K562 (cell line): ENCODE data around the gene FHIT. TPM values are rescaled to one million over a fixed set of nuclear protein-coding genes. Genes with fewer than 3 reads are reported as not detected.

Source experiments
- ATAC-seq: fragments of 200-7000 bp; cut with Tn5 transposase; 3 replicates; pipeline ENCODE4 v1.9.1; 2020; ENCODE audit warnings: moderate library complexity
- BruUV-seq: library from RNA; stranded (reverse); fragments of 400-500 nt; replicated peaks from 2 replicates; lab custom pipeline; 2021; lab: Mats Ljungman, UMichigan
- CTCF ChIA-PET: fragments of 300-600 bp; formaldehyde crosslinking; extraction: SDS; loops from one replicate; lab custom pipeline; 2021; ENCODE audit warnings: low intra/inter-chr PET ratio; lab: Yijun Ruan, JAX
- POLR2A ChIA-PET: fragments of 300-600, 350-650 bp; sonication (Branson Sonifier 250); formaldehyde crosslinking; extraction: SDS; loops from one replicate; lab custom pipeline; 2021; ENCODE audit warnings: antibody characterized with exemption, inconsistent platforms; lab: Yijun Ruan, JAX
- DNase-seq, 4 experiments: peaks; one replicate each; pipeline versions ENCODE4 v3.0.0 to v3.0.0-alpha.2; 2011 to 2018; ENCODE audit warnings: low spot score in 3 of 4, mixed read lengths in 3 of 4; ENCODE audit errors: extremely low read depth in 1 of 4
- FAIRE-seq: peaks from 2 replicates; lab custom pipeline; 2011; peaks lifted over from hg19 to GRCh38; lab: Jason Lieb, UNC
- H2AFZ ChIP-seq: 2 replicates; pipeline ENCODE4 v1.6.0; 2011; ENCODE audit warnings: low read depth, low read length, control low read depth, inconsistent platforms
- H3K27ac ChIP-seq: fragments of 200-600 bp; 3 replicates; pipeline ENCODE4 v1.8.0; 2011; ENCODE audit warnings: low read depth, mild to moderate bottlenecking, control low read depth, inconsistent platforms, low read length, moderate library complexity, mixed read lengths; ENCODE audit errors: extremely low read depth
- H3K27me3 ChIP-seq, 2 experiments: fragments of 300-600 bp in 1 of 2; 2 replicates in 1 of 2; 3 replicates in 1 of 2; pipeline versions ENCODE4 v1.6.0 to v1.8.0; 2011; ENCODE audit warnings: inconsistent platforms in 2 of 2, low read length in 2 of 2, mild to moderate bottlenecking in 1 of 2, mixed read lengths in 1 of 2, moderate library complexity in 1 of 2; ENCODE audit not compliant: control insufficient read depth in 2 of 2, insufficient read depth in 2 of 2
- H3K36me3 ChIP-seq: fragments of 300-600 bp; 3 replicates; pipeline ENCODE4 v1.8.0; 2011; ENCODE audit warnings: mild to moderate bottlenecking, low read length, inconsistent platforms; ENCODE audit not compliant: control insufficient read depth, insufficient read depth
- H3K4me1 ChIP-seq, 2 experiments: fragments of 200-600 bp in 1 of 2; replicated peaks in 1 of 2; 2 replicates in 1 of 2; 3 replicates in 1 of 2; pipeline versions ENCODE4 v1.5.1 to v1.8.0; 2011; ENCODE audit warnings: inconsistent platforms in 2 of 2, low read length in 2 of 2, mild to moderate bottlenecking in 1 of 2, mixed read lengths in 1 of 2, moderate library complexity in 1 of 2; ENCODE audit not compliant: control insufficient read depth in 2 of 2, insufficient read depth in 2 of 2
- H3K4me2 ChIP-seq: 2 replicates; pipeline ENCODE4 v1.6.1; 2011; ENCODE audit warnings: low read length, control low read depth, inconsistent platforms, mixed read lengths; ENCODE audit not compliant: insufficient read depth
- H3K4me3 ChIP-seq: fragments of 200-600 bp; sonication (generic), shearing (Covaris generic); 2 replicates; pipeline ENCODE4 v1.5.1; 2016; ENCODE audit warnings: control low read depth, inconsistent platforms
- H3K79me2 ChIP-seq: fragments of 200-600 bp; 3 replicates; pipeline ENCODE4 v1.8.0; 2011; ENCODE audit warnings: low read length, inconsistent platforms; ENCODE audit not compliant: control insufficient read depth, insufficient read depth
- H3K9ac ChIP-seq, 2 experiments: 2 replicates each; pipeline versions ENCODE4 v1.6.0 to v1.6.1; 2011; ENCODE audit warnings: low read depth in 2 of 2, low read length in 2 of 2, control low read depth in 1 of 2, inconsistent platforms in 1 of 2, mild to moderate bottlenecking in 1 of 2, mixed read lengths in 1 of 2; ENCODE audit not compliant: insufficient read depth in 1 of 2
- H3K9me1 ChIP-seq: one replicate; pipeline ENCODE4 v1.6.0; 2011; ENCODE audit warnings: inconsistent platforms, mild to moderate bottlenecking, low read length, moderate library complexity; ENCODE audit not compliant: control insufficient read depth, insufficient read depth
- H3K9me3 ChIP-seq: replicated peaks from 2 replicates; pipeline ENCODE4 v1.5.1; 2011; ENCODE audit warnings: low read depth, low read length, inconsistent platforms; ENCODE audit not compliant: control insufficient read depth, insufficient read depth
- H4K20me1 ChIP-seq: replicated peaks from 2 replicates; pipeline ENCODE4 v1.6.1; 2011; ENCODE audit warnings: low read length, inconsistent platforms, mixed read lengths; ENCODE audit not compliant: control insufficient read depth, insufficient read depth
- C11orf30 ChIP-seq: fragments of 450-650 bp; IDR thresholded peaks from 2 replicates; pipeline ENCODE4 v1.6.1; 2016; ENCODE audit warnings: low read depth, mild to moderate bottlenecking
- FOXK1 ChIP-seq: sonication (generic); formaldehyde crosslinking; IDR thresholded peaks from 2 replicates; pipeline ENCODE4 v1.8.0; 2022; ENCODE audit warnings: missing genetic modification reagents, mild to moderate bottlenecking, borderline replicate concordance
- HMG20B ChIP-seq: fragments of 250-450 bp; sonication (Bioruptor Pico); IDR thresholded peaks from 2 replicates; pipeline ENCODE4 v1.5.0; 2021; ENCODE audit warnings: mild to moderate bottlenecking
- IFI16 ChIP-seq: fragments of 250-450 bp; sonication (Bioruptor Pico); IDR thresholded peaks from 2 replicates; pipeline ENCODE4 v2.1.2; 2022; ENCODE audit warnings: mild to moderate bottlenecking, inconsistent platforms
- ILK ChIP-seq: fragments of 450-650 bp; IDR thresholded peaks from 2 replicates; pipeline ENCODE4 v1.6.1; 2016; ENCODE audit warnings: missing genetic modification characterization, low read depth, mild to moderate bottlenecking, missing compliant biosample characterization, moderate library complexity, borderline replicate concordance
- MED1 ChIP-seq: sonication (generic); formaldehyde crosslinking; IDR thresholded peaks from 2 replicates; pipeline ENCODE4 v1.8.1; 2023; ENCODE audit warnings: missing genetic modification reagents, borderline replicate concordance
- XRCC5 ChIP-seq: fragments of 200-400 bp; formaldehyde crosslinking; IDR thresholded peaks from 2 replicates; pipeline ENCODE4 v1.6.1; 2017; ENCODE audit warnings: low read depth, mild to moderate bottlenecking, low read length
- whole genome bisulfite sequencing: fragments of 100-300 bp; shearing (Covaris generic); methylation state at CpG from one replicate; pipeline ENCODE4 v1.1.6; 2016; ENCODE audit warnings: low coverage, mixed read lengths; ENCODE audit not compliant: insufficient coverage; ENCODE audit errors: missing lambda C conversion rate; 5-methylcytosine and 5-hydroxymethylcytosine counted together
- in situ Hi-C: fragments of 300-500 bp; cut with MboI; formaldehyde crosslinking; loops from 4 replicates; pipeline ENCODE4 v1.15.0; 2018; ENCODE audit warnings: inconsistent platforms, mixed read lengths
- intact Hi-C: fragments of 100-400 bp; cut with micrococcal nuclease; formaldehyde crosslinking; loops from 2 replicates; pipeline ENCODE4 v1.14.2; 2022
- polyA plus RNA-seq, 8 experiments: library from polyadenylated mRNA; depleted of rRNA in 4 of 8; stranded (reverse) in 5 of 8; unstranded in 3 of 8; fragments of >200 nt; fragmentation: Nextera tagmentation in 2 of 8; fragmentation: Illumina TruSeq in 1 of 8; extraction: Ambion mirVana in 2 of 8; extraction: Trizol in 1 of 8; gene quantifications; 2 replicates each; pipeline versions ENCODE4 v1.2.1 to v1.2.3, GENCODE V29; 2011 to 2014; ENCODE audit warnings: inconsistent platforms in 1 of 8, missing spikeins in 1 of 8
- total RNA-seq, 7 experiments: library from RNA; depleted of rRNA in 6 of 7; stranded (reverse); fragments of >200 nt in 6 of 7; fragmentation: Illumina TruSeq in 2 of 7; extraction: Trizol in 2 of 7; gene quantifications; 2 replicates each; pipeline versions ENCODE4 v1.2.1 to v1.2.3, GENCODE V29; 2011 to 2021; ENCODE audit warnings: low replicate concordance in 1 of 7
- TF ChIP-seq, protein P1 (sequence below): sonication (generic); formaldehyde crosslinking; IDR thresholded peaks from 2 replicates; pipeline ENCODE4 v1.9.0; 2022; ENCODE audit warnings: mild to moderate bottlenecking, missing genetic modification reagents

The FHIT gene
- total and polyA plus RNA-seq, 9 of the 15 experiments (the other 6 are each of a cell fraction or from before 2014, with no cell fraction given) = 1.7 to 9.1 (median 4.3) TPM

DNA sequence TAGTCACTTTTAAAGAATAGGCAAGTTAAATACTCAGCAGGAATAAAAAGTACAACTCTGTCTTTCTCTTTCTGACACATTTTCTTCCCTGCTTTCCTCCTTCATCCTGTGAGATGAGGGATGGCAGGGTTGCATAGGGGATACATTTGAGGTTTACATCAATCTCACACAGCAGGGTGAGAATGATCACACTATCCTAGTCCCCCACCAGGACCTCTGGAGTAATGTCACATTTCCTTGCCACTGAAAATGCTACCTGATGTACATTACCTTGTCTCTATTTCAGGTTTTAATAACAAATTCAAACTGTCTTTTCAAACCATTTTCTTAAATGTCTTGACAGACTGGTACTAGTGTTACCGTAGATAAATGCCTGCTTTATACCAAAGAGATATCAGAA is 816.9 kb downstream of the FHIT start:
- H3K27me3 ChIP-seq = no peaks in the 10 kb centered on the region
- no TSS peak for BruUV-seq
- POLR2A ChIA-PET = no interaction called here
- 0% methylated on average over 1 of the region's 1 CpG for WGBS
- H3K79me2 ChIP-seq = no peaks in the 10 kb centered on the region
- intact Hi-C loops = loop anchor here (5.0 to 10.0 kb wide), 3 partner anchors 160 to 860 kb away; no protein-coding TSS in a partner anchor
- no peak for TF ChIP-seq XRCC5
- no peak for TF ChIP-seq MED1
- no peak for TF ChIP-seq ILK (tag)
- no peak for TF ChIP-seq IFI16 (CRISPR knock-in tag)
- no peak for TF ChIP-seq C11orf30
- TF ChIP-seq FOXK1 (CRISPR knock-in tag) = no peak
- TF ChIP-seq, protein P1, sequence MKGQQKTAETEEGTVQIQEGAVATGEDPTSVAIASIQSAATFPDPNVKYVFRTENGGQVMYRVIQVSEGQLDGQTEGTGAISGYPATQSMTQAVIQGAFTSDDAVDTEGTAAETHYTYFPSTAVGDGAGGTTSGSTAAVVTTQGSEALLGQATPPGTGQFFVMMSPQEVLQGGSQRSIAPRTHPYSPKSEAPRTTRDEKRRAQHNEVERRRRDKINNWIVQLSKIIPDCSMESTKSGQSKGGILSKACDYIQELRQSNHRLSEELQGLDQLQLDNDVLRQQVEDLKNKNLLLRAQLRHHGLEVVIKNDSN (CRISPR knock-in tag) = no peak
- no peak for TF ChIP-seq HMG20B (CRISPR knock-in tag)
- TF ChIP-seq, all 486 proteins: peak for 0
- DNase-seq = no peak
- Histone ChIP-seq H3K4me1 (peaks cover 0 to 11% of the 10 kb centered on the region in 2 experiments; a peak in 3 of 5 replicates), H3K27ac (no peak overlapping the region), H3K9me3 (no peaks in the 10 kb centered on the region), H3K9me1 (no peaks in the 10 kb centered on the region), H3K9ac (no peak overlapping the region), H3K4me2 (no peak overlapping the region), H3K4me3 (no peak overlapping the region), H2AFZ (no peak overlapping the region), H3K36me3 (no peaks in the 10 kb centered on the region), H4K20me1 (no peaks in the 10 kb centered on the region)
- ATAC-seq = no peak
- in situ Hi-C loops = no loop called here
- CTCF ChIA-PET = no interaction called here
- no peak for FAIRE-seq
